AG04449 (cell line): ENCODE measurements around the gene GSAP.
"Not testable (repeated sequence)": the region's sequence is repeated elsewhere in the genome, so short reads cannot be mapped to it uniquely, and the experiment has no call there.

Experiments used
- CTCF ChIA-PET: fragments of 350-600 bp; formaldehyde crosslinking; extraction: SDS; loops from one replicate; lab custom pipeline; 2021; ENCODE audit warnings: antibody characterized with exemption; lab: Yijun Ruan, JAX
- POLR2A ChIA-PET: fragments of 400-600, 350-600 bp; formaldehyde crosslinking; extraction: SDS; loops from one replicate; lab custom pipeline; 2020; ENCODE audit warnings: antibody characterized with exemption, inconsistent platforms; lab: Yijun Ruan, JAX
- DNase-seq: peaks from one replicate; pipeline ENCODE4 v3.0.0-alpha.2; 2010; ENCODE audit warnings: low read depth, low spot score
- H3K4me3 ChIP-seq: 2 replicates; pipeline ENCODE4 v1.5.1; 2011; ENCODE audit warnings: low read depth, mild to moderate bottlenecking, control low read depth, low read length
- CTCF ChIP-seq: IDR thresholded peaks from one replicate; pipeline ENCODE4 v1.5.1; 2011; ENCODE audit warnings: mild to moderate bottlenecking, moderate library complexity, low read length, control low read depth, inconsistent platforms; ENCODE audit not compliant: insufficient read depth; ENCODE audit errors: missing control alignments

GSAP gene

GRCh38 chr7:77351539-77352004 is 64.6 kb downstream of the GSAP start:
- ChIA-PET CTCF (no interaction called here), POLR2A (no interaction called here)
- no peak for DNase-seq
- H3K4me3 ChIP-seq: no peak overlapping the region
- no peak for TF ChIP-seq CTCF

- ChIA-PET POLR2A (no interaction called here), CTCF (interaction anchor here (1.3 kb wide), 1 partner anchor 20 kb away, joined by 3 read pairs; no protein-coding TSS in a partner anchor)
These were observed 67.0 kb downstream of the GSAP start for GRCh38 chr7:77349141-77349540.

GRCh38 chr7:77348371-77348813 is 67.8 kb downstream of the GSAP start:
- no peak for DNase-seq
- ChIA-PET CTCF (interaction anchor here (0.7 to 1.3 kb wide), 2 partner anchors 21 to 175 kb away, joined by 3 read pairs; no protein-coding TSS in a partner anchor), POLR2A (interaction anchor here (0.7 kb wide), 1 partner anchor 22 kb away, joined by 3 read pairs; no protein-coding TSS in a partner anchor)
- H3K4me3 ChIP-seq: no peak overlapping the region
- no peak for TF ChIP-seq CTCF

More at GRCh38 chr7:77349141-77349540, 67.0 kb downstream of the GSAP start:
- no peak for TF ChIP-seq CTCF
- no peak overlapping the region for H3K4me3 ChIP-seq
- no peak for DNase-seq

GRCh38 chr7:77346441-77346840 is 69.7 kb downstream of the GSAP start:
- no peak for DNase-seq
- POLR2A ChIA-PET: no interaction called here
- TF ChIP-seq CTCF: no peak
- CTCF ChIA-PET: interaction anchor here (0.8 kb wide), 1 partner anchor 14 kb away, joined by 5 read pairs; no protein-coding TSS in a partner anchor
- no peak overlapping the region for H3K4me3 ChIP-seq

GRCh38 chr7:77345426-77345825 is 70.7 kb downstream of the GSAP start:
- H3K4me3 ChIP-seq, DNase-seq, POLR2A ChIA-PET, CTCF ChIA-PET: not testable (repeated sequence)

- no peak for DNase-seq
- ChIA-PET CTCF (interaction anchor here (1.4 kb wide), 1 partner anchor 11 kb away, joined by 3 read pairs; no protein-coding TSS in a partner anchor), POLR2A (no interaction called here)
- TF ChIP-seq CTCF: no peak
- H3K4me3 ChIP-seq: no peak overlapping the region
These were observed 76.4 kb downstream of the GSAP start for GRCh38 chr7:77339726-77340125.
